Left ventricle myocardium inferior (tissue), 1 donor: Measurements from ENCODE around the gene LMTK2. TPM values are rescaled to one million over a fixed set of nuclear protein-coding genes. Genes with fewer than 3 reads are reported as not detected.
A peak's percentile ranks its signal among the peaks of the same experiment; 100 is the strongest.

Experiments
- DNase-seq: peaks from one replicate; pipeline ENCODE4 v3.0.0-alpha.2; 2020
- H3K27ac ChIP-seq: fragments of 200-600 bp; replicated peaks from 2 replicates; pipeline ENCODE4 v1.8.0; 2021
- H3K27me3 ChIP-seq: fragments of 200-600 bp; 2 replicates; pipeline ENCODE4 v1.8.0; 2021; ENCODE audit warnings: low read depth
- H3K36me3 ChIP-seq: fragments of 200-600 bp; 2 replicates; pipeline ENCODE4 v1.8.0; 2021
- H3K4me1 ChIP-seq: fragments of 200-600 bp; 2 replicates; pipeline ENCODE4 v1.8.0; 2021
- H3K4me3 ChIP-seq: fragments of 200-600 bp; 2 replicates; pipeline ENCODE4 v1.8.0; 2021; ENCODE audit warnings: mild to moderate bottlenecking, moderate library complexity
- H3K9me3 ChIP-seq: fragments of 200-600 bp; replicated peaks from 2 replicates; pipeline ENCODE4 v1.8.0; 2021
- intact Hi-C: fragments of 100-400 bp; cut with micrococcal nuclease; formaldehyde crosslinking; loops from one replicate; pipeline ENCODE4 v1.11.0; 2022
- total RNA-seq: library from RNA; stranded (reverse); fragmentation: NEBNext Ultra II Directional; extraction: Animal tissue kit (Norgen Biotek cat#: 25700); gene quantifications from one replicate; pipeline ENCODE4 v1.2.1, GENCODE V29; 2021
- TF ChIP-seq, protein P1 (sequence below): fragments of 200-600 bp; IDR thresholded peaks from 2 replicates; pipeline ENCODE4 v1.8.0; 2021; ENCODE audit warnings: antibody characterized with exemption, mild to moderate bottlenecking, borderline replicate concordance
- donor health status: DM: no; HTN: yes; CAD: no; lungs with severe emphysema.

The LMTK2 gene
- total RNA-seq, 1 donor from 2014 or later = 26.9 TPM

DNA sequence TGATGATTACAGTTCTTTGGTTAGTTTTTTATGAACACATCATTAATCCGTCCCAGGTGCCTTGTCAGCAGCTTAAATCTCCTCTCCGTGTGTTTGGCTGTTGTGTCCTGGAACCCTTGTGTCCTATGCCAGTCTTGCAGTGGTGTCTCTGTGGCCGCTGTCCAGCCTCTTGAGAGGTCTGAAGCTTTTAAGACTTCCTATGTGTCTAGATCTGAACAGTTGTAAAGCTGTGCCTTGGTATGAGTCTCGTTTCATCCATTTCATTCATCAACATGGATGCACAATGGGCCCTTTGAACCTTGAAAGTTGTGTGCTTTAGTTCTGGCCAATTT, 16.7 kb downstream of the LMTK2 start:
- H3K27me3 ChIP-seq = no peaks in the 10 kb centered on the region
- H3K4me3 ChIP-seq = no peak overlapping the region
- intact Hi-C loops = no loop called here
- TF ChIP-seq, protein P1, sequence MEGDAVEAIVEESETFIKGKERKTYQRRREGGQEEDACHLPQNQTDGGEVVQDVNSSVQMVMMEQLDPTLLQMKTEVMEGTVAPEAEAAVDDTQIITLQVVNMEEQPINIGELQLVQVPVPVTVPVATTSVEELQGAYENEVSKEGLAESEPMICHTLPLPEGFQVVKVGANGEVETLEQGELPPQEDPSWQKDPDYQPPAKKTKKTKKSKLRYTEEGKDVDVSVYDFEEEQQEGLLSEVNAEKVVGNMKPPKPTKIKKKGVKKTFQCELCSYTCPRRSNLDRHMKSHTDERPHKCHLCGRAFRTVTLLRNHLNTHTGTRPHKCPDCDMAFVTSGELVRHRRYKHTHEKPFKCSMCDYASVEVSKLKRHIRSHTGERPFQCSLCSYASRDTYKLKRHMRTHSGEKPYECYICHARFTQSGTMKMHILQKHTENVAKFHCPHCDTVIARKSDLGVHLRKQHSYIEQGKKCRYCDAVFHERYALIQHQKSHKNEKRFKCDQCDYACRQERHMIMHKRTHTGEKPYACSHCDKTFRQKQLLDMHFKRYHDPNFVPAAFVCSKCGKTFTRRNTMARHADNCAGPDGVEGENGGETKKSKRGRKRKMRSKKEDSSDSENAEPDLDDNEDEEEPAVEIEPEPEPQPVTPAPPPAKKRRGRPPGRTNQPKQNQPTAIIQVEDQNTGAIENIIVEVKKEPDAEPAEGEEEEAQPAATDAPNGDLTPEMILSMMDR = no peak
- no peak overlapping the region for H3K27ac ChIP-seq
- H3K9me3 ChIP-seq = no peaks in the 10 kb centered on the region
- H3K4me1 ChIP-seq = peaks cover 74% of the 10 kb centered on the region
- no peak for DNase-seq
- H3K36me3 ChIP-seq = no peaks in the 10 kb centered on the region

DNA sequence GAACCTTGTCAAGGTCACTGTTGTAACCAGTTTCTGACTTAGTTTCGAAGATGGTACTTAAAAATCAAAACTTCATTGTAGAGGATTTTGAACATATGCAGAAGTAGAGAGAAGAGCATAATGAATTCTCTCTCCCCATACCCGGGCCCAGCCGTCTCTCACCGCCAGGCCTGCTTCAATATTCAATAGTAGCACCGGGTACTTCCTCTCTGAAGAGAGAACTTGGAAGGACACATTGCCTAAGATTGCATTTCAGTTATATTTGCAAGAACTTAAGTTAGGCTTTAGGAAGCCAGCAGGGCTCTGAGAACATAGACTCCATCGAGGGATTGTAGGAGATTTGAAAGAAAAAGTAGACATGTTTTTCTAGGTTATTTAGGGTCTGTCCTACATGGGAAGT, 19.1 kb downstream of the LMTK2 start:
- H3K4me3 ChIP-seq = no peak overlapping the region
- no peaks in the 10 kb centered on the region for H3K36me3 ChIP-seq
- no peak for DNase-seq
- no peaks in the 10 kb centered on the region for H3K27me3 ChIP-seq
- H3K4me1 ChIP-seq = peaks cover 63% of the 10 kb centered on the region
- TF ChIP-seq, protein P1 = no peak
- no peaks in the 10 kb centered on the region for H3K9me3 ChIP-seq
- intact Hi-C loops = no loop called here
- peak overlapping the region; percentile 68 for H3K27ac ChIP-seq

DNA sequence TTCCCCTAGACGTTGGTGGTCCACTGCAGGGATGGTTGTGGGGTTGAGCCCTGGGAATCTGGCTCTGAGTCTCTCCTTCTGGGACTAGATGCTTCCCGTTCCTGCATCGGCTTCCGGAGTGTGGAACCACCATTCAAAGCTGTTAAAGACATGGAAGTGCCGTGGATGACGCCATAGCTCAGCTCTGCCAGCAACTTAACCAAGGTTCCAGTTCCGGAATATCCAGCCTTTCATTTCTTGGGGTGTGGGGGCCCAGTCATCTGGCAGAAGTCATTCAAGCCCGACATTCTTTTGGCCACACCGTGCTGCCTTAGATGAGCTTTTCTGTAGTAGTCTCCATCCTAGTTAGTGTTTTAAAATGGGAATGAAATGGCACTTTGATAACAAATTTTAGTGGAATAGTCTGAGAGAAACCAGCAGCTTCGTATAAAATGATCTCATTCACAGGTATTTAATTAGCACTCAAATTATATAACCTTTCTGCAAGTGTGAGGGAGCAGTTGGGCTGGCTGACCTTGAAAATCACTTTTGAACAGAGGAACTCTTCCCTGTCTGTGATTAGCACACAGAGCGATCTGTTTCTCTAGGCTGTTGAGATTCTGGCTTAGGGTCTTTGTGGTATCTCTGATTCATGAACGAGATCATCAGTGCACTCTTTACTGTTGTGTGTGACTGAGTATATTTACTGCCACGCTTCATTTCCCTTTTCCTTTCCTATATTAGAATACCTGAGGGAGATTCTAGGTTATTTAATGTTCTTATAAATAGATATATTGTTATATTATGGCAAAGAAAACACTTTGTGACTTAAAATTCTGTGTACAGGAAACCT, 19.9 kb downstream of the LMTK2 start:
- Histone ChIP-seq H3K9me3 (no peaks in the 10 kb centered on the region), H3K4me3 (no peak overlapping the region), H3K4me1 (peaks cover 63% of the 10 kb centered on the region), H3K36me3 (no peaks in the 10 kb centered on the region), H3K27ac (peak overlapping the region; percentile 68), H3K27me3 (no peaks in the 10 kb centered on the region)
- DNase-seq = no peak
- TF ChIP-seq, protein P1 = no peak
- intact Hi-C loops = no loop called here

DNA sequence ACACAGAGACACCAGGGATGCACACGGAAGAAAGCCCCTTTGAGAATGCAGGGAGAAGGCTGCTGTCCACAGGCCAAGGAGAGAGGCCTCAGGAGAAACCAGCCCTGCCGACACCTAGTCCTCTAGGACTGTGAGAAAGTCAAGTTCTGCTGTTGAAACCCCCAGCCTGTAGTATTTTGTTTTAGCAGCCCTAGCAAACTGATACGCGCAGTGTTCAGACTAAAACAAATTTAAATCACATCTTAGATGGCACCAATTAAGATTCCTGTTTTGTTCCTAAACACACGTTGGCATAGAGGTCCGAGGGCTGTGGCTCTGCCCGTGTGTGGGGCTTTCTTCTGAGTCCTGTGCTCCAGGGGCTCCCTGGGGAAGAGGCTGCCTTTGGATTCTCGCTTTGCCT, 21.7 kb downstream of the LMTK2 start:
- Histone ChIP-seq H3K9me3 (no peaks in the 10 kb centered on the region), H3K36me3 (no peaks in the 10 kb centered on the region), H3K27me3 (no peaks in the 10 kb centered on the region), H3K4me1 (peaks cover 66% of the 10 kb centered on the region), H3K4me3 (no peak overlapping the region), H3K27ac (no peak overlapping the region)
- TF ChIP-seq, protein P1 = no peak
- DNase-seq = no peak
- intact Hi-C loops = no loop called here

DNA sequence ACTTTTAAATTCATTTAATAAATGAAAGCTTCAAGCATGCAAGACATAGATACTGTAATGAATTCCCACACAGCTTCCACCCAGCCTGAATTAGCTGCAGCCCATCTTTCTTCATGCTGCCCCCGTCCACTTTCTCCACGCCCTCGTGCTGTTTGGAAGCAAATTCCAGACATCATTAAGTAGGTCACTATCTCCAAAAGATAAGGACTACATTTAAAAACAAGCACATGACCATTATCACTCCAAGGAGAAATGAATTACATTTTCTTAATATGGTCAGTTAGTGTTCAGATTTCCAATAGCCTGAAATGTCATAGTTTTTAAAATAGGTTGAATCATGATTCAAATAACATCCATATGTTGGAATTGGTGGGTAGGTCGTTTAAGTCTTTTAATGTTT, 24.3 kb downstream of the LMTK2 start:
- Histone ChIP-seq H3K4me1 (peaks cover 72% of the 10 kb centered on the region), H3K36me3 (no peaks in the 10 kb centered on the region), H3K27me3 (no peaks in the 10 kb centered on the region), H3K9me3 (no peaks in the 10 kb centered on the region), H3K4me3 (no peak overlapping the region), H3K27ac (peak overlapping the region; percentile 65)
- intact Hi-C loops = no loop called here
- TF ChIP-seq, protein P1 = no peak
- no peak for DNase-seq
